Hematopoietic multipotent progenitor cell treated with erythropoietin and hydrocortisone succinate and interleukin-3 and kit ligand, for 17 days (in vitro differentiated cells): ENCODE data around the gene PPP6R3.
"Not testable (repeated sequence)": the region's sequence is repeated elsewhere in the genome, so short reads cannot be mapped to it uniquely, and the experiment has no call there.

ENCODE experiments used
- DNase-seq: peaks from one replicate; pipeline ENCODE4 v3.0.0-alpha.2; 2015; ENCODE audit warnings: low spot score

PPP6R3 gene

DNA sequence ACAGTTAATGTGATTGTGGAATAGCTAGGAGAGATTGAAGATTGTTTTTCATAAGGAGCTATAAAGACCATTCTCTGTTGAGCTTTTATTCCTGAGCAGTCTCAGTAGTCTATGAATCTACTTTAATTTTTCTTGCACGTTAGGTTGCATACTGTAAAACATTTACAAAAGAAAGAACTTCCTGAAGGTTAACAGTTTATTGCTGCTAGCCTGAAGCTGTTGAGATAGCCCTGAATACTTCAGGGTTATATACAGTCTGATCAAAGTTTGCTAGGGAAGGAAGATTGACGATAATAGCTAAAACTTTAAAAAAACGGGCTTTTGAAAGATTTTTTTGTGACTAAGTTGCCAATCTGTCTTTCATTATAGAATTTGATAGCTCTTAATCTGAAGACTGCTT lies 64.8 kb downstream of the PPP6R3 start:
- DNase-seq: no peak

- DNase-seq: no peak
Observed at GRCh38 chr11:68525930-68526329, 65.4 kb downstream of the PPP6R3 start.

DNA sequence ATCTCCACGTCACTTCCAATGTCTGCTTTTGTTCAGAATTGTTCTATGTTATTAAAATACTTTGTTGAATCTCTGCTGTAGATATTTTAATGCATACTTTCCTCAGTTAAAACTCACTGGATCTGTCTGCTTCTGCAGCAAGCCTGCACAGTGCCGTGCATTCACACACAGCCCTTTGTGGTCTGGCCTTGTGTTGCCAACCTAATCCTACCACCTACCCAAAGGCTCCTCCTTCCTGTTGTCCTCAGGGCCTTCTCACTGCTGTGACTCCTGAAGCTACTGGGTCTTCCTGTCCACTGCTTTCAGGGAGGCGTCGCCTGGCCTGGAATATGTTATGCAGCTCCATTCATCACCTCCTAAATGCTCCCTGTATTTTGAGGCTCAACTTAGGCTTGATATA lies 67.0 kb downstream of the PPP6R3 start:
- no peak for DNase-seq

- DNase-seq: no peak
Observed at GRCh38 chr11:68528630-68529029, 68.1 kb downstream of the PPP6R3 start.

DNA sequence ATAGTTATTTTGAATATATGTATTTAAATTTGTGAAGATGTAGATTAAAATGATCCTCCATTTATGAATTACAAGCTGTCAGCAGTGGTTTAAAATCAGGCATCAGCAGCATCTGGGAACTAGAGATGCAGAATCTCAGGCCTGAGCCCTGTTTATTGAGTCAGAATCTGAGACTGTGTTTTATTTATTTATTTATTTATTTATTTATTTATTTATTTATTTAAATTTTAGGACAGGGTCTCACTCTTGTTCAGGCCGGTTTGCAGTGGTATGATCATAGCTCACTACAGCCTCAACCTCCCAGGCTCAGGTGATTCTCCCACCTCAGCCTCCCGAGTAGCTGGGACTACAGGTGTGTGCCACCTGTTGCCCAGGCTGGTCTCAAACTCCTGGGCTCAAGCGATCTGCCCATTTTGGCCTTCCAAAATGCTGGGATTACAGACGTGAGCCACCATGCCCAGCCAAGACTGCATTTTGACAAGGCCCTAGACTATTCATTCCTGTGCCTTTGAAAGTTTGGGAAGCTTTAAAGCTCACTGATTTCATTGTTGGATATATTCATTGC lies 70.7 kb downstream of the PPP6R3 start:
- no peak for DNase-seq

DNA sequence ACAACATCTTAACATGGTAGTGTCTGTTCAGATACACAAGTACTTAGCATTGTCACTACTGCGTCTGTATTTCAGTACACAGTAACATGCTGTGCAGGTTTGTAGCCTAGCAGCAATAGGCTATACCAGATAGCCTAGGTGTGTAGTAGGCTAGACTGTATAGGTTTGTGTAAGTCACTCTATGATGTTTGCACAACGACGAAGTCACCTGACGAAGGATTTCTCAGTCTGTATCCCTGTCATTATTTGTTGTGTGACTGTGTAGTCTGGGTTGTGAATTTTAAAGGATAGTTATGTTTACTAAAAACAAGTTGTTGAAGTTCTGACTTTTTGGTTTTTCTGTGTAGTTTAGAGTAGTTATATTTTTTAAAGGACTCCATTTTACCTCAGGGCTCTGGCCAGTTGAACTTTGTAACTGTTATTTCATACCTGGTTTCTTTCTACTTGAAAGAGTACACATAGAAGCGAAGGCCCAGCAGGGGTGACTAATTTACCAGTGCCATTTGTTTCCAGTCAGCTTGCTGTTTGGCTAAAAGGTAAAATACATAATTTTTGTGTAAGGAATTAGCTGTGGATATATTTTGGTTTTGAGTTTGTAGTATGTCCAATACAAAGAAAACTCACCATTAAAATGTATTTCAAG lies 72.3 kb downstream of the PPP6R3 start:
- DNase-seq: no peak

- DNase-seq: no peak
Observed at GRCh38 chr11:68533945-68534344, 73.4 kb downstream of the PPP6R3 start.

GRCh38 chr11:68535098-68535497 lies 74.5 kb downstream of the PPP6R3 start:
- no peak for DNase-seq

DNA sequence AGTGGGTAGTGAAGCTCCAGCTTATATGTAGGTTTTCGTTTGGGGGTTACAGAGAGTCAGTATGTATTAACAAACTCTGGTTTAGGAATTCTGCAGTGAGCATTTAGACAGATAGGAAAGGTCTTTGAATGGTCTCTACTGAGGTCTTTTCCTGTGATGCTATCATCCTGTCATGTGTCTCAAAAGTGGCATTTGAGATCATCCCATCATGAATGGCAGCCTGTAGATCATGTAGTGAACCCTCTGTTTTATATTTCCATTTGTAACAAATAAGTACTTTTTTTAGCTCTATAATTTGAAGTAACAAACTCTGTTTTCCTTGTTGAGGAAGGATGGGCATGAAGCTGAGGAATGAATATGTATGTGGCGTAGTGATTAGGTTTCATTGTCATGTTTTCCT lies 76.2 kb downstream of the PPP6R3 start:
- no peak for DNase-seq

- no peak for DNase-seq
Observed at GRCh38 chr11:68538025-68538424, 77.5 kb downstream of the PPP6R3 start.

DNA sequence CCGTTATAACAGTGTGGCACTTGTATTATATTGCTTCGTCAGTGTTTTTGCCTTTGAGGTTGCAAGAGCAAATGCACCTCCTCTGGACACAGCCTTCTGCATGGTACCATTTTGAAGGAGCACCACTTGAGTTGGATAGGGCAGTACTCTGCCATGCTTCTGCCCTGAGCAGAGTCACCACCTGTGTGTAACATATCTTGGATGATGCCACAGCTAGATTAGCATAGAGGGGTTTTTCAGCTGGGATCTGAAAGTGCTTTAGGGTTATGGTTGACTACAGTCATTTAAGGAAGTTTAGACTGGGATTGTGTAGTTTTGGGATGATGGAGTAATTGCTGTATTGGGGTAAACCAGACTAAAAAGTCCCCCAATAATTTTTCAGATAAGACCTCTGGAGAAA lies 78.8 kb downstream of the PPP6R3 start:
- DNase-seq: no peak

- not testable (repeated sequence) for DNase-seq
Observed at GRCh38 chr11:68540504-68540903, 80.0 kb downstream of the PPP6R3 start.

DNA sequence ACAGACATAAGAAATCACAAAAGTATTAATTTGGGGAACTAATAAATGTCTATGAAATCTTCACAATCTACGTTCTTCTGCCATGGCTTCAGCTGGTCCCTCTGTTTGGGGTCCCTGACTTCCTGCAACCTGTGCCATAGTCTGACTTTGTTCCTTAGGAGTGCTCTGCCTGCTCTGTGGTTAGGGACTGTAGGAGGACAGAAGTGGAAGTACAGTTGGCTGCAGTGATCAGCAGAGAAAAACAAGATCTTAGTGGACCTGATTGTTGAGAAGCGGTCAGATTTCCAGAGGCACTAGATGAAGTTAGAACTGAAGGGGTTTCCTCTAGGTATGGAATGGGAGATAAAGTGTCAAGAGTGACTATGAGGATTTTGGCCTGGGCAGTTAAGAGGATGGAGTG lies 80.6 kb downstream of the PPP6R3 start:
- DNase-seq: no peak

GRCh38 chr11:68541991-68542390 lies 81.4 kb downstream of the PPP6R3 start:
- no peak for DNase-seq

DNA sequence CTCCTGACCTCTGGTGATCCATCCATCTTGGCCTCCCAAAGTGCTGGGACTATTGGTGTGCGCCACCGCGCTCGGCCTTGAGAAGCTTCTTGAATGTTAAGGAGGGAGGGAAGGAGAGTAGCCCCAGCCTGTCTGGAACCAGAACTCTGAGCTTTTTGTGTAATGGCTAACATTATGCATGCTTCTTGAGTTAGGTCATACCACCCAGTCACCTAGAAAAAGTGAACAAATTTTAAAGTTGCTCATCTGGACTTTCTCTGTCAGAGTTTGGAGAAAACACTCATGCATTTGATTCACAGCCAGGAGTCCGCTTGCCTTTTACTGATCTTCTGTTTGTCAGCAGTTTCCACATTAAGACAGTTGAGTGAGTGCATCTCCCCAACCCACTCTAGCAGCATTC lies 82.1 kb downstream of the PPP6R3 start:
- DNase-seq: no peak

GRCh38 chr11:68543594-68543993 lies 83.0 kb downstream of the PPP6R3 start:
- DNase-seq: no peak

DNA sequence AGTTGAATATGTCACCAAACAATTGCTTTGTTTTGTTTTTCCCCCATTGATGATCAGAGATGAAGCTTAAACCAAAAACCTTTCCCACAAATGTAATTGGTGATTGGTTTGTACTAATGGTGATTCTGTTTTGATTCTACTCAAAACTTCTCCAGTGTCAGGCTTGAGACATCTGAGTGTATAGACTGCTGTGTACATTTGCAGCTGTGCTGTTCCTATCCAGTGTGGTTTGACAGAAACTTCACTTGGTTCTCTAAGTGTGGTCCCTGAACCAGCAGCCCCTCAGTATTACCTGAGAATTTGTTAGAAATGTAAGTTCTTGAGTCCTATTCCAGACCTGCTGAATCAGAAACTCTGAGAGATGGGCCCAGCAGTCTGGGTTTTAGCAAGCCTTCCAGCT lies 84.8 kb downstream of the PPP6R3 start:
- no peak for DNase-seq

GRCh38 chr11:68545796-68546195 lies 85.2 kb downstream of the PPP6R3 start:
- DNase-seq: no peak

DNA sequence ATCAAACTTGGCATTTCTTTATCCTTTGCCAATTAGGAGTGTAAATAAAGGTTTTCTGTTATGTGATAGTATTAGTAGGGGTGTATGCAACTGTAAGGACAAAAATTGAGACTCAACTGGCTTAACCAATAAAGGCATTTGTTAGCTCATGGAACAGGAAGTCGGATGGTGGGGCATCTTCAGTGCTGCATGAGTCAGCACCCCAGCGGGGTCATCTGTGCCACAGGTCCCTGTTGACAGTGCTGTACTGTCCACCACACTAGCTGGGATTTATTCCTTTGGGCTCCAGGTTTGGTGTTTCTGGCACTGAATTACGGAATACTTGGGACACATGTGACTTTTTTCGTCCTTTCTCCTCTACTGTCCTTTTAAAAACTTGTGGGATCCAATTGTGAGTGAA lies 86.0 kb downstream of the PPP6R3 start:
- no peak for DNase-seq

DNA sequence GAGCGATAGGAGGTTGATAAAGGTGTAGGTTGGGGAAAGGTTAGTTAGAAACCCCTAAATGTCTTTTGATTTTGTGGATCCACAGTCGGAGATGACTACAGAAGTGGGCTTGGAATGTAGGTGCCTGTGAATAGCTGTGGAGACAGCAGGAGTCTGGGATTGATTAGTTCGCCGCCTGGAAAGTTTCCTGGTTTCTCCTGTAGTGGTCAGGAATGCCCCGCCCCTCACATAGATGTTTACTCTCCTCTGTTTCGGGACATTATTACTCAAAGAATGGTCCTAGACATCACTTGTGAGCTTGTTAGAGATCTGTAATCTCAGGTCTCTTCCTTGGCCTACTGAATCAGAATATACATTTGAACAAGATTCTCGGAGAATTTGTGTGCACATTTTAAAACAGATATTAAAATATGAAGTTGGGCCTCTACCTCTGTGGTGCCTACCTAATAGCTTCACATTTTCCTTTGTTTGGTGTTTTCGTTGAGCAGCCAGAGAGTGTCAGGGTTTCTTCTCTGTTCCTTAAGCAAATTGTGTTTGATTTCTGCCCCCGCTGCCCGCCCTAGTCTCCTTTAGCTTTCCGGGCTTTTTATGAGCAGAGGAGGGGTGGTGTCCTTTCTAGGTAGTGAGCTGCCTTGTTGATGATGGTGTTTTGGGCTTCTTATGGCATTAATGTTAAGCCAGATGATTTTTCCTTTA lies 89.4 kb downstream of the PPP6R3 start:
- no peak for DNase-seq

DNA sequence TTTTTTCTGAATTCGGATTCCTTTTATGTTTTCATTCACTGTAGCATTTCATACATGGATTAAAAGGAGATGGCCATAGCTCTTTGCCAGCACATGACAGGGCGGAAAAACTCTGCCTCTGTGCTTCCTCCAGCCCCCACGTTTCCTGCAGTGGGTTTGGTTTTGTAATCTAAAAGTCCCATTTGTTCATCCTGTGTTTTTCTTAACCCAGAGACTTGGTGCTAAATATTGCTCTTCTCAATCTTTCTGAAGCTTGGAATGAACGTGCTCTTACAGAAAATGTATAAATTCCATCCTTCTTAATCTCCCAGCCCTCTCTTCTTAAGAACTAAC lies 89.9 kb downstream of the PPP6R3 start:
- DNase-seq: no peak

DNA sequence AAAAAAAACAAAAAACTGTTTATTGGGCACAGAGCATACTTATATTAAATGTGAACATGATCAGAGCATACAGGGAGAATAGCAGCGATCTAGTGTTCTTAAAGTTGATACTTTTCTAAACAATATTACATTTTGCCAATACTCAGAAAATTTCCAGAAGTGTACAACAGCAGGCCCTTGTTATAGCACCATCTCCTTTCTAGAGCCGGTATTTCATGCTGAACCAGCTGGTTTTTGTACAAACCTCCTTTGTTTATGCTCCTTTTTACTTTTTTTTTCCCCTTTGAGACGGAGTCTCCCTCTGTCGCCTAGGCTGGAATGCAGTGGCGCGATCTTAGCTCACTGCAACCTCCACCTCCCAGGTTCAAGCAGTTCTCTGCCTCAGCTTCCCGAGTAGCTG lies 90.7 kb downstream of the PPP6R3 start:
- no peak for DNase-seq

DNA sequence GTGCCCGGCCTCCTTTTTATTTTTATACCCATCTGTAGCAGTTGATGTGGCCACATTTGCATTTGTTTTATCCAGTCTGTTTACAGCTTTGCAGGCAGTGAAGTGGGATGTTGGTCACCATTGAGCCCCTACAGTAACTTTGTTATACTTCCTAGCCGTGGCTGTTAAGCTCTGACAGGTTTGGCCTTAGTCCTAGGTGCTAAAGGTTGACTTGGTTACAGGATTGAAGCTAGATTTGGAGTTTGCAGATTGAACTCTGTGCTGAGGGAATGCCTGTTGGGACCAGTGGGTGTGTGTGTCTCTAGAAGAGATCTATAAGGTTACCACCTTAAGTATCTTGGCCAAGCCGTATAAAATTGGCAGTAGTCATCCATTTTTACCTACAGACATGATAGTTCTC lies 91.2 kb downstream of the PPP6R3 start:
- DNase-seq: no peak

DNA sequence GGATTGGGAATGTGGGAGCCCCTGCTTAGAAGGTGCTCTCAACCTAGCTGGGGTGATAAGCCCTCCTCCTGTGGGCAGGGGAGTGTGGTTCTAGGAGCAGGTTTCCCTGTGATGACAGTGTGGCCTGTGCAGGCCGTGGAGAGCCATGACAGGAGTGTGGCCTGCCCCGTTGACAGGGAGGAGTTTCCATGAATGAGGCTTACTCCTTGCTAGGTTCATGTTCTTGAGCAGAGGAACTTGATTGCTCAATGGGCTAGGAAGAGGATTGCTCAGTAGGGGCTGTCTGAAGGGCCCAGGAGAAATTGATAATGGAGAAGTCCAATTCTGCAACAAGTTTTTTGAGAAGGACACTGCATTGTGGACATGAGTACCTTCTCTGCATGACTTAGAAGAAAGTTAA lies 92.0 kb downstream of the PPP6R3 start:
- no peak for DNase-seq
